Measurements from ENCODE around the gene GP2.

Gene GP2

GRCh38 chr16:20303012-20303411, 24.3 kb downstream of the GP2 start:
- no peak for DNase-seq

GRCh38 chr16:20302389-20302788, 24.9 kb downstream of the GP2 start:
- no peak for DNase-seq

GRCh38 chr16:20301840-20302239, 25.5 kb downstream of the GP2 start:
- no peak for DNase-seq

GRCh38 chr16:20300312-20301097, 26.8 kb downstream of the GP2 start:
- peak; percentile 51 for DNase-seq

GRCh38 chr16:20298452-20298851, 28.9 kb downstream of the GP2 start:
- no peak for DNase-seq

GRCh38 chr16:20291208-20292206, 35.8 kb downstream of the GP2 start:
- DNase-seq, result no peak

GRCh38 chr16:20289571-20289970, 37.7 kb downstream of the GP2 start:
- DNase-seq, result no peak

- DNase-seq, result no peak
These were observed 41.3 kb downstream of the GP2 start for GRCh38 chr16:20285993-20286499.

GRCh38 chr16:20280259-20280658, 47.1 kb downstream of the GP2 start:
- DNase-seq, result no peak

GRCh38 chr16:20271893-20272292, 55.4 kb downstream of the GP2 start:
- no peak for DNase-seq

- DNase-seq, result no peak
These were observed 58.9 kb downstream of the GP2 start for GRCh38 chr16:20268409-20268808.

GRCh38 chr16:20265019-20265418, 62.3 kb downstream of the GP2 start:
- no peak for DNase-seq

GRCh38 chr16:20263138-20263855, 64.0 kb downstream of the GP2 start:
- DNase-seq, result no peak

- no peak for DNase-seq
These were observed 65.1 kb downstream of the GP2 start for GRCh38 chr16:20262248-20262647.

GRCh38 chr16:20260215-20261009, 66.9 kb downstream of the GP2 start:
- DNase-seq, result no peak
